Measurements from ENCODE around the gene FAM107B. TPM values are rescaled to one million over a fixed set of nuclear protein-coding genes. Genes with fewer than 3 reads are reported as not detected.

Gene FAM107B
- total and polyA plus RNA-seq, 2 of the 8 experiments (the other 6 are each of a cell fraction or from before 2014, with no cell fraction given) = 7.5 to 28.1 TPM

GRCh38 chr10:14757394-14757793, 17.3 kb downstream of the FAM107B start (continued):
- TF ChIP-seq USF2 (IDR thresholded peaks at IDR 0.05; ENCODE audit: low read length) (no peak), KDM5A (IDR thresholded peaks at IDR 0.05; ENCODE audit: low read length) (no peak)

All from H1 (cell line).